Measurements from ENCODE around the gene NSMCE1.
A peak's percentile ranks its signal among the peaks of the same experiment; 100 is the strongest.
"Not testable (repeated sequence)": the region's sequence is repeated elsewhere in the genome, so short reads cannot be mapped to it uniquely, and the experiment has no call there.

Gene NSMCE1

DNA sequence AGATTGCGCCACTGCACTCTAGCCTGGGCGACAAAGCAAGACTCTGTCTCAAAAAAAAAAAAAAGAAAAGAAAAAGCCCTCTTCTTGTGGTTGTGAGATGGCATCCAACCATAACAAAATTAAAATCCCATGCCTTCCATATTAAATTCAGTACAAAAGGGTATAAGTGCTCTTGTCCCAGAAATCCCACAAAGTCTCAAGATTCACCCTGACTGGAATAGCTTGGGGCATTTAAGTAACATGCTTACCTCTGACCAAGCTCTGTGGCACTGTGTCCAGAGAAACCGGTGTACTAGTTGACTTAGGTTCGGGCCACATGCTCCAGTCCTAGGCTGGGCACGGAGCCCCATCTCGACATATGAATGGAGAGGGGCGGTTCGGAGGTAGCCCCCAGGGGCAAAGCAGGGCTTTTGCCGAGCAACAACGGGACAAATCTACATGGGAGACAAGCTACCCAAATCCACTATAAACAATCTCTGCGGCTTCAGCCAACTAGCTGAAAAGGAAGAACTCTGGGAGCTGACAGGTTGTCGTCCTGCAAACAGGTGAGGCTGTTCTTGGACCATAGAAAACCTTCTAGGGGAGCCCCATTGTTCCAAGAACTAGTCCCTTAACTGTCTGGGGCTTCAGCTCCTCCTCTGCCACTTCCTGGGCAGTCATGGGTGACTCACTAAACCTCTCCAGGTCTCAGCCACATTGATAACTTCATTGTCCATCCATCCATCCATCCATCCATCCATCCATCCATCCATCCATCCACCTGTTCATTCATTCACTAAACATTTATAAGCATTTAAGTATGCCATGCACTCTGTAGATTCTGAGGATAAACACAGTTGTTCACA lies 34.9 kb upstream of the NSMCE1 start:
- DNase-seq (ENCODE audit: insufficient read length, low spot score) = no peak
- no peak for FAIRE-seq

DNA sequence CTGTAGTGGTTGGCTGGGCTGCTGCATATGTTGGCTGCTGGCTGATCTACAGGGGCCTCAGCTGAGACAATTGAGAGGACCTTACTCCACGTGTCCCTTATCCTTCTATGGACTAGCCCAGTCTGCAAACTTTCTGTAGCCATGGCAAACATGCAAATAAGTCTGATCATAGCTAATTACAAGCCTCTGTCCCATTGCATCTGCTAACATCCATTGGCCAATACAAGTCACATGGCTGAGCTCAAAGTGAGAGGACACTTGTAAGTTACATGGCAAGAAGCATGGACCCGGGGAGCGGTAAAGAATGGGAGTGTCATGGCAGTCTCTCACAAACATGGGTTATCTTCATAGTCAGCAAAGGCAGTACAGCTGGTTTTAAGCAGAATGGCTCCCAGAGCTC lies 33.6 kb upstream of the NSMCE1 start:
- DNase-seq (ENCODE audit: insufficient read length, low spot score) (no peak), FAIRE-seq (no peak)

DNA sequence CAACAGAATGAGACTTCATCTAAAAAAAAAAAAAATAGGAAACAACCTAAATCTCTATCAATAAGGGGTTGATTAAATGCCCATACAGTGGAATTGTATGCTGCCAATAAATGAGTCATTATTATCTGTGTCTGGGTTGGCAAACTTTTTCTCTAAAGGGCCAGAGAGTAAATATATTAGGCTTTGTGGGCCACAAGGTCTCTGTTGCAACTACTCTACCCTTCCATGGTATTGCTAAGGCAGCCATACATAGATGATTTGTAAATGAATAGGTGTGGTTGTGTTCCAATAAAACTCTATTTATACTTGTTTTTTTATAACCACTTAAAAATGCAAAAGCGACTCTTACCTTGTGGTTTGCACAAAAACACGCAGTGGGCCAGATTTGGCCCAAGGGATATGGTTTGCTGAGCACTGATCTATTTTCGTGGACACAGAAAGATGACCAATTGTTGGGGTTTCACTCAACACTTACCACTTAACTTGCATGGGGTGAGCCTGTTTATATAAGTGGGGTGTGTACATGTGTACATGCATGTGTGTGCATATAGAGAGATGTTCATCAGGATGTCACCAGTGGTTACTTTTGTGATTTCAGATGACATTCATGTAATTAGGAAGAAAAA lies 32.8 kb upstream of the NSMCE1 start:
- no peak for FAIRE-seq
- no peak for DNase-seq (ENCODE audit: insufficient read length, low spot score)

DNA sequence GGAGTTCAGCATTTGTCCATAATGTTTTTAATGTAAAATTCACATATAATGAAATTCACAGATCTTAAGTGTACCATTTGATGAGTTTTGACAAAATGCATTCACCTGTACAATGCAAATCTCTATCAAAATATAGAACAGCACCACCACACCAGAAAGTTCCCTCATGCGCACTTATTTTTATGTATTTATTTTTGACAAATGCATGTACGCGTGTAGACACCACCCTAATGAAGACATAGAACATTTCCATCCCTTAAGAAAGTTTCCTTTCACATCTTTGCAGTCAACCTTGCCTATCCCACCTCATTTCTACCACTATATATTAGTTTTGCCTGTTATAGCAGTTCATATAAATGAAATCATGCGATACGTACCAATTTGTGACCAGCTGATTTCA lies 29.6 kb upstream of the NSMCE1 start:
- no peak for DNase-seq (ENCODE audit: insufficient read length, low spot score)
- no peak for FAIRE-seq

DNA sequence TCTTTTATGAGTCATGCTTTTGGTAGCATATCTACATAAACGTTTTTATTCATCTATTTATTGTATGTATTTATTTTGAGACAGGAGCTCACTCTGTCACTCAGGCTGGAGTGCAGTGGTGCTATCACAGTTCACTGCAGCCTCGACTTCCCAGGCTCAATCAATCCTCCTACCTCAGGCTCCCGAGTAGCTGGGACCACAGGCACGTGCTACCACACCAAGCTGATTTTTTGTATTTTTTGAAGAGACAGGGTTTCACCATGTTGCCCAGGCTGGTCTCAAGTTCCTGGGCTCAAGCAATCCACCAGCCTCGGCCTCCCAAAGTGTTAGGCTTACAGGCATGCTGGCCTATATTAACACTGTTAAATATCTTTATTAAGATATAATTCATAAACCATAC lies 24.8 kb upstream of the NSMCE1 start:
- no peak for DNase-seq (ENCODE audit: insufficient read length, low spot score)
- no peak for FAIRE-seq

DNA sequence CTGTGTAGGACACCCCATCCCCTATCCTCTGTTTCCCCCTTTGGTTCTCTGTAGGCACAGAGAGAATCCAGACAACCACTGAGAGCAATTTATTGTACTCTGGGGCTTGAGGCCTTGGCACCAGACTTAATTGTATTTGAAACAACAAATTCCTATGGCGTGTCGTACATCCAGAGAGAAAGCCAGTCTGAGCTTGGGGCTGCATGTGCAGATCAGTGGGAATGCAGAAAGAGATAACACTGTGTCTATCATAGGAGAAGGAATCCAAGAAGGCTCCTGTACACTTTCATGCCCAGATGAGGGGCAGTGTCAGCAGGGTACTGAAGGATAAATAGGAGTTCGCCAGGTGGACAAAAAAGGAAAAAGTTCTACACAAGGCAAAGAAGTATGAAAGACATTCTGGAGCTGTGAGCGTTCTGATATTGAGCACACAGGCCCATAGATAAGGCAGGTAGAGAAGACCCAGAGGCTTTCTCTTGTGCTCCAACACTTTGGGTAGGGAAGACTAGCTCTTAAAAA lies 23.2 kb upstream of the NSMCE1 start:
- no peak for DNase-seq (ENCODE audit: insufficient read length, low spot score)
- no peak for FAIRE-seq

DNA sequence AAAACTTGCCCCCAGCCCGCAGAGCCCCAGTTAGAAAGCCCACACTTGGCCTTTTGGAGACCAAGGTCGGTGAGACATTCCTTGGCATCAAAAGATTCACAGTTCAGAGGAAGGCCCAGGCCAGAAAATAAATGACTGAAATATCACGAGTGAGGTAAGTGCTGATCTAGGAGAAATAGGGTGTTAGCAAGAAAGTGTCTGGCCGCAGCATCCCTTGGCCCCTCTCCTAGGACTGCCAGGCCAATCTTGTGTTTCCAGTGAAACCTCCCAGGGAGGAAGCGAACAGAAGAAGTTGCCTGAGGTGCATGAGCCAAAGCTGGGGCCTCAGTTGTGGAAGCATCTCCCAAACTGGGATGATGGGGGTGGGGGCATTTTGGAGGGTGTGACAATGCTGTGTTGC lies 22.5 kb upstream of the NSMCE1 start:
- no peak for FAIRE-seq

DNA sequence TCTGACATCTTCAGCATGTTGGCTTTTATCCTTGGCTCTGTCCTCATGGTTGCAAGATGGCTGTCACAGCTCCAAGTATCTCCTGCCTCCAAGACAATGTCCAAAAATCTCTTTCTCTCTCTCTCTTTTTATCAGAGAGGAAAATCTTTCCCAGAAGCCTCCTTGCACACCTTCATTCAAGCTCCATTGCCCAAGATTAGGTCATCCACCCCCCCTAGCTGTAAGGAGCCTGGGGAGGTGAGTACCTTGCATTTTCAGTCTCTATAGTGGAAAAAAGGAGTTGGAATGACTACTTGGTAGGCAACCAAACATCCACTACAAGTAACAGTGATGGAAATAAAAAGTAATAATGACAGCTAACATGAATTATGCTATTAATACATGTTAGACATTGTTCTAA lies 22.0 kb upstream of the NSMCE1 start:
- FAIRE-seq (no peak), DNase-seq (ENCODE audit: insufficient read length, low spot score) (no peak)

More for the DNA sequence above, 22.5 kb upstream of the NSMCE1 start:
- DNase-seq (ENCODE audit: insufficient read length, low spot score) = no peak

DNA sequence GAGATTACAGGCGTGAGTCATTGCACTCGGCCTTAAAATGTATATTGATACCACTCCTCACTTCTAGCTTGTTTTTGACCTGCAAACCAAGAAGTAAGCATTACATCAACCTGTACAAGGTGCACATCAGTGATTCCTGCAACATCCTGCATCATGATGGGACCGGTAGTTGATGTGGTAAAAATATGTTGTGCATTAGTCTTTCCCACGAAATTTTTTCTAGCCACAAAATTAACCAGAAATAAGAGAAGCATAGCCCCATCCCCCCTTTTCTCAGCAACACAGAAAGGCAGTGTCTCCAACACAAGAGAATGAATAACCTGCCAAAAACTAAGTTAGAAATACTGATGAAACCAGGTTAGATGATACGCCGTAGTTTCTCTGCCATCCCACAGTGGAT lies 21.1 kb upstream of the NSMCE1 start:
- no peak for FAIRE-seq
- DNase-seq (ENCODE audit: insufficient read length, low spot score) = no peak

DNA sequence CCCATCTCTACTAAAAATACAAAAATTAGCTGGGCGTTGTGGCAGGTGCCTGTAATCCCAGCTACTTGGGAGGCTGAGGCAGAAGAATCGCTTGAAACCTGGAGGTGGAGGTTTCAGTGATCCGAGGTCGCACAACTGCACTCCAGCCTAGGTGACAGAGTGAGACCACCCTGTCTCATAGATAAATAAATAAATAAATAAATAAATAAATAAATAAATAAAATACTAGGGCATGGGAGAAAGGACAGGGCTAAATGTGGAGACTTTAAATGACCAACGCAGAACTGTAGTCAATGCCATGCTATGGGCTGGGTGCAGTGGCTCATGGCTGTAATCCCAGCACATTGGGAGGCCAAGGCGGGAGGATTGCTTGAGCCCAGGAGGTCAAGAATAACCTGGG lies 19.7 kb upstream of the NSMCE1 start:
- not testable (repeated sequence) for FAIRE-seq; DNase-seq (ENCODE audit: insufficient read length, low spot score)

DNA sequence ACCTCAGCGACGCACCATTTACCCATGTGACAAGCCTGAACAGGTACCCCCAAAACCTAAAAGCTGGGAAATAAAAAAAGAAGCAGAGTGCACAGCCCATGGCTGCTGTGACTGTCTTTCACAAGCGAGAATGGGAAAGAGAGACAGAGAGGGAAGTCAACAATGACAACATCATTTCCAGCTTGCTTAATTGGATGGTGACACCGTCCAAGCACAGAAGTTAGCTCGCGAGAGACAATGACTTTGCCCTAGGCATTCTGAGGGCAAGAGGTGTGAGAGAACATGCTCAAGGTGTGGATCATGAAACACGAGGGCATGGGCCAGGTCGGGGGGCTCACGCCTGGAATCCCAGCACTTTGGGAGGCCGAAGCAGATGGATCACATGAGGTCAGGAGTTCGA lies 19.3 kb upstream of the NSMCE1 start:
- FAIRE-seq (no peak), DNase-seq (ENCODE audit: insufficient read length, low spot score) (no peak)

DNA sequence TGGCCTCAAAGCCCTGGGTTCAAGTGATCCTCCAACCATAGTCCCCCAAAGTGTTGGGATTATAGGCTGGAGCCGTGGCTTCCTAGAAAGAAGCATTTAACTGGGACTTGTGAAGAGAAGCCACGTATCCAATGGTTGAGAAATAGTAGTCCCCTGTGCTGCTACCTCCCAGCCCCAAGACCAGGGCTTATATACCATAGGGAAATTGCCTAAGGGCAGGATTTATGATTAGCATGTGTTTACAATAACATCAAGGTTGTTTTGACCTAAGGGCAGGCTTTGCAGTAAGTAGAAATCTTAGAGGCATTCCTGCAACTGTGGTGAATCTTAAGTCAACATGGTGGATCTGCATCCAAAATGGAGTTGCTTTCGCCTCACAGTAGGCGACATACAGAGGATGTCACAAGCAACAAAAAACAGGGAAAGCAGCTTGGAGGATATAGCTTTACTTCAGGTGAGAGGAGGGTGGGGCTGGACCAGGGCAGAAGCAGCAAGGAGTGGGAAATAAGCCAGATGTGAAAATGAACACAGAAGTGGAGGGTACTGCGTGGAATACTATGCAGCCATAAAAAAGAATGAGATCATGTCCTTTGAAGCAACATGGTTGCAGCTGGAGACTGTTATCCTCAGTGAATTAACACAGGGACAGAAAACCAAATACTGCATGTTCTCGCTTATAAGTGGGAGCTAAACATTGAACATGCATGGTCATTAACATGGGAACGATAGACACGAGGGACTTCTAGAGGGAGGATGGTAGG lies 18.7 kb upstream of the NSMCE1 start:
- DNase-seq (ENCODE audit: insufficient read length, low spot score) (no peak), FAIRE-seq (no peak)

DNA sequence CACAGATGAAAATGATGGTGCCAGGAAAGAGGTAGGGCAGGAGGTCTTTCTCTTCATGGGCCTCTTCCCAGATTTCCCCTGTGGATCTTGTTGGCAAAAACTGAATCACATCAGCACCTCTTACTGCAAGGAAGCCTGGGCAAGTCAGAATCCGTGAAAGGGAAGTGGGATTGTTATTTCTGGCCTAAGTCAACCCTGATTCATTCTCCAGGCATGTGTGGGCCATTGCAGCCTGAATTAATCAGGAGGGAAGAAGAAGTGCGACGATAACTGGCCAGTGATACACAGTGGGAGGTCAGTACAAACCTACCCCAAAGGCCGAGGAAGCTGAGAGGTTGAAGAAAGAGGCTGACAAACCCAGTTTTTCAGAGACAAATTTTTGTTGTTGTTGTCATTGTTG lies 17.9 kb upstream of the NSMCE1 start:
- peak; percentile 66 for DNase-seq (ENCODE audit: insufficient read length, low spot score)
- no peak for FAIRE-seq

DNA sequence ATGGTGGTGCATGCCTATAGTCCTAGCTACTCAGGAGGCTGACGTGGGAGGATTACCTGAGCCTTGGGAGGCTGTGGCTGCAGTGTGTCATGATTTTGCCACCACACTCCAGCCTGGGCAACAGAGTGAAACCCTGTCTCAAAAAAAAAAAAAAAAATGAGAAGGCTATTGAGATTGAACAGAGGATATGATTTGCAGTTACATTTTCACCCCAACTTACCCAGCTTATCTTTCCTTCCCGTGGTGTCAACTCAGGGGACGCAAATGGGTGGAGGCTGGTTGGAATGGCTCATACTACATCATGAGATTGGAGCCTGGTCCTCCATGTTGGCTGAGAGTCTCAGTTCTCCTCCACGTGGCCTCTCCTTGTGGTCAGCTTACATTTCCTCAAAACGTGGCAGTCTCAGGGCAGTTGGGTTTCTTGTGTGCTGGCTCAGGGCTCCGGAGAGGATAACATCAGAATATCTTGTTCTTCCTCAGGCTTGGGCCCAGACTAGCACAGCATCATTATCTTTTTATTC lies 17.2 kb upstream of the NSMCE1 start:
- FAIRE-seq (no peak), DNase-seq (ENCODE audit: insufficient read length, low spot score) (no peak)

DNA sequence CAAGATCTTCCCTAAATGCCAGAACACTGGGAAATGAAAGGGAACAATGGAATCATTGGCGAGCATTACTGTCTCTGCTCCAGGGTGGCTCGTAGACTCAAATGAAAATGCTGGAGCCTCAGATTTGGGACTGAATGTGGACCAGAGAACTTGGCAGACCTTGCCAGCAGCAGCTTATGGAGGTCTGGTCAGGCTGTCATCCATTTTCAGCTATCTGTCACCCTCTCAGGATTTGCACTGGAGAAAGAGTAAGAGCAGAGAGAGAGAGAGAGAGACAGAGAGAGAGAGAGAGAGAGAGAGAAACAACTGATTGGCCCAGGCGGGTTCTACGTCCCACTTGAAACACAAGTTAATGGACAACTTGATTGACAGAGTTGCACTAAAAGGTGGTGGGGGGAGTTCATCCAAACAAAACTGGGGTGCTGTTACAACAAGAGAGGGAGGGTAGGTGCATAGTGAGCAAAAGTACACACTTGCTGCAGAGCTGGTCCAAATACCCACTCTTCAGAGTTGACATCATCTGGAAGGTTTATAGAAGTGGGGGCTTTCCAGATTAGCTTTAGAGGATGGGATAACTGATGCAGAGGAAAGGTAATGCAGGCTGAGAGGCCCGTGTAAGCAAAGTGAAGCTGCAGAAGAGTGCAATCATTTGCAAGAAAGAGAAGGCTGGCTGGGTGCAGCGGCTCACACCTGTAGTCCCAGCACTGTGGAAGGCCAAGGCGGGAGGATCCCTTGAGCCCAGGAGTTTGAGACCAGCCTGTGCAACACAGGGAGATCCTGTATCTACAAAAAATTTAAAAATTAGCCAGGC lies 16.5 kb upstream of the NSMCE1 start:
- FAIRE-seq (no peak), DNase-seq (ENCODE audit: insufficient read length, low spot score) (no peak)

DNA sequence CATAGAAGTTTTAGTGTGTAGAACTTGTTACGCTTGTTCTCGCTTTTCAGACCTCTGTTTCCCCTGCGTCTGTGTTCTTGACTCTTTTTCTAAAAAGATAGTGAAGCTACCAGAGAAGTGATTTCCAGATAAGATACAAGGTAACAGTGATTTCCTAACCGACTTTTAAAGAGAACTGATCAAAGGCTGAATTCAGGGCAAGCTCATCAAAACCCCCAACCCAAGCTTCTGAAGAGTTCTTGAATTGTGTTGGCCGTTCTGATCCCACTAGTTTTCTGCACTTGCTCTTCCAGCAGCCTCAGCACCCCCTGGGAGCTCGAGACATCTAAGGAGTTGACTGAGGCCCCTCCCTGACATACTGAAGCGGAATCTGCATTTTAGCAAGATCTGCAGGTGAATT lies 12.7 kb upstream of the NSMCE1 start:
- DNase-seq (ENCODE audit: insufficient read length, low spot score) = no peak
- no peak for FAIRE-seq

DNA sequence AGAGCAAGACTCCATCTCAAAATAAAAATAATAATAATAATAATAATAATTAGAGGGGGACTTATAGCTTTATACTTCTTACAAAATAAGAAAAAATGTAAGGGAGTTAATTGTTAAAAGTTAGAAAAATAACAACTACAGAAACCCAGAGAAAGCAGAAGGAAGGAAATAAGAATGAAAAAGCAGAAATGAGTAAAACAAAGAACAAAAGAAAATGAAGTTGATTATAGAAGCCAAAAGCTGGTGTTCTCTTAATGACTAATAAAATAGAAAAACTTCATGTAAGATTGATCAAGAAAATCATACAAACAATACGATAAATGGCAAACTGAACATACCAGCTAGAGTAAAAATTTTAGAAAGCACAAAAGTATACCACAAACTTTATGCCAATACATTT lies 6.8 kb upstream of the NSMCE1 start:
- FAIRE-seq (no peak), DNase-seq (ENCODE audit: insufficient read length, low spot score) (no peak)

DNA sequence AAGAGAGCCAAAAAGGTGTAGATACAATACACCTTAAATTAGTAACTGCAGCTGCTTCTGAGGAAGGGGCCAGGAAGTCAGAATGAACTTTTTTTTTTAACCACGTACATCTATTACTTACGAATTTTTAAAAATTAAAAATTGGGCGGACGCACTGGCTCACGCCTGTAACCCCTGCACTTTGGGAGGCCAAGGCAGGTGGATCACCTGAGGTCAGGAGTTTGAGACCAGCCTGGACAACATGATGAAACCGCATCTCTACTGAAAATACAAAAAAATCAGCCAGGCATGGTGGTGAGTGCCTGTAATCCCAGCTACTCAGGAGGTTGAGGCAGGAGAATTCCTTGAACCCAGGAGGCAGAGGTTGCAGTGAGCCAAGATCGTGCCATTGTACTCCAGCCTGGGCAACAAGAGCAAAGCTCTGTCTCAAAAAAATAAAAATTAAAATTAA lies 5.9 kb upstream of the NSMCE1 start:
- DNase-seq (ENCODE audit: insufficient read length, low spot score); FAIRE-seq: not testable (repeated sequence)

DNA sequence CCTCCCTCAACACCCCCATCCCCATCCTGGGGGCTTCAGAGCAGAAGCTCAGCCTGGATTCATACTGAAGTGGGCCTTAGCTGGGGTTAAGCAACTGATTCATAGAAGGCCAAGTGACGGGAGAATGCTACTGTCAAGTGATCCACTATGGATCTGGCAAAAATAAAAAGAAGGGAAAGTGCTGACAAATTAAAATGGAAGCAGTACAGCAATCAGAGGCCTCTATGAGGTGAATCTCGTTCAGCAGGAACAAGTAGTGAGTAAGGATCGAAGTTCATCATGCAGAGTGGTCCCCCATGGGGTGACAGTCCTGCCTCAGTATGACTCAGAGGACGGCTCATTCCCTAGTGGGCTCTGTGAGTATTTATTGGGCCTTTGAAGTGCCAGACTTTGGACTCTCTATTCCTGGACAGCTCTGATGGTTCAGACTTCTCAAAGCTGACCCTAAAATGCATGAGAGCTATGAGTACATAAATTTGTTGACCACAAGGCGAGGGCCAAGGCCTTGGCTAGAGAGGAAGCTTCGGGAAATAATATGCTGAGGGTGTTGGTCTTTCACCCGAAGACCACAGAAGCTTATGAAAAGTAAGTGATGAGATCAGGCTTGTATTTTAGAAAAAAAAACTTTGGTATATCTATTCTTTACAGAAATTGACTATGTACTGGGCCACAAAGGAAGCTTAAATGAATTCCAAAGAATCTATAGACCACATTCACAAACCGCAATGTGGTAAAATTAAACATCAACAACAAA lies 5.3 kb upstream of the NSMCE1 start:
- FAIRE-seq (no peak), DNase-seq (ENCODE audit: insufficient read length, low spot score) (no peak)

DNA sequence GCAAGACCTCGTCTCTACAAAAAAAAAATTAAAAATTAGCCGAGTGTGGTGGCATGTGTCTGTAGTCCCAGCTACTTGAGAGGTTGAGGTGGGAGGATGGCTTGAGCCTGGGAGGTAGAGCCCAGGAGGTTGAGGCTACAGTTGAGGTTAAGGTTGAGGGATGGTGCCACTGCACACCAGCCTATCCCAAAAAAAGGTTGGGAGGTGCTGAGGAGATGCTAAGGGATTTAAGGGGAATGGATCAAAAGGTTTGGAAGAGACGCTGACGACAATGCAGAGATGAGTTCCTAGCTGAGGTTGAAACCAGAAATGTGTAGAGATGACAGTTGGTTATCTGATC lies 4.7 kb upstream of the NSMCE1 start:
- no peak for FAIRE-seq
- no peak for DNase-seq (ENCODE audit: insufficient read length, low spot score)
